ENCODE data around the gene NFRKB.

DNA sequence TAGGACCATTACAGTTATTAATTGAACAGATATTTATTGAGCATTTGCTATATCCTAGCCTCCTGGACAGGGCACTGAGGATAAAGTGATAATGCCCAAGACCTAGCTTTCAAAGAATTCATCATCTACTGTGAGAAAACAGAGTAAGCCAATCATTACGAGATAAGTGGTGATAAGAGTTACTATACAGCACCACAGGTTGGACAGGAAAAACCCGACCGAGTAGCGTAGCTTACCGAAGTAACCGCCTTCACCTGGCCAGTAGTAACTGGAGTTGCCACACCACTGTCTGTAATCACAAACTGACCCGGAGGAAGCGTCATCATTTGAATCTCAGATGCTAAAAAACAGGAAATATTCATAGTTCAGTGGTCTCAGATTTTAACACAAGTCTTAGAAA, 10.0 kb upstream of the NFRKB start:
- TF ChIP-seq, protein P1, sequence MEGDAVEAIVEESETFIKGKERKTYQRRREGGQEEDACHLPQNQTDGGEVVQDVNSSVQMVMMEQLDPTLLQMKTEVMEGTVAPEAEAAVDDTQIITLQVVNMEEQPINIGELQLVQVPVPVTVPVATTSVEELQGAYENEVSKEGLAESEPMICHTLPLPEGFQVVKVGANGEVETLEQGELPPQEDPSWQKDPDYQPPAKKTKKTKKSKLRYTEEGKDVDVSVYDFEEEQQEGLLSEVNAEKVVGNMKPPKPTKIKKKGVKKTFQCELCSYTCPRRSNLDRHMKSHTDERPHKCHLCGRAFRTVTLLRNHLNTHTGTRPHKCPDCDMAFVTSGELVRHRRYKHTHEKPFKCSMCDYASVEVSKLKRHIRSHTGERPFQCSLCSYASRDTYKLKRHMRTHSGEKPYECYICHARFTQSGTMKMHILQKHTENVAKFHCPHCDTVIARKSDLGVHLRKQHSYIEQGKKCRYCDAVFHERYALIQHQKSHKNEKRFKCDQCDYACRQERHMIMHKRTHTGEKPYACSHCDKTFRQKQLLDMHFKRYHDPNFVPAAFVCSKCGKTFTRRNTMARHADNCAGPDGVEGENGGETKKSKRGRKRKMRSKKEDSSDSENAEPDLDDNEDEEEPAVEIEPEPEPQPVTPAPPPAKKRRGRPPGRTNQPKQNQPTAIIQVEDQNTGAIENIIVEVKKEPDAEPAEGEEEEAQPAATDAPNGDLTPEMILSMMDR (IDR thresholded peaks at IDR 0.05), result no peak
- TF ChIP-seq POLR2AphosphoS5 (IDR thresholded peaks at IDR 0.05), result no peak
